Epithelial cell of proximal tubule (primary cell): ENCODE measurements around the gene SQSTM1. TPM values are rescaled to one million over a fixed set of nuclear protein-coding genes. Genes with fewer than 3 reads are reported as not detected.

Experiments used
- DNase-seq: peaks from one replicate; pipeline ENCODE4 v3.0.0-alpha.2; 2011; ENCODE audit warnings: low read depth
- H3K4me3 ChIP-seq: 2 replicates; pipeline ENCODE4 v1.5.1; 2011; ENCODE audit warnings: low read depth, mild to moderate bottlenecking, low read length
- total RNA-seq: library from RNA; depleted of rRNA; stranded (reverse); fragments of >200 nt; gene quantifications from 2 replicates; pipeline ENCODE4 v1.2.3, GENCODE V29; 2015
- TF ChIP-seq, protein P1 (sequence below): conservative IDR thresholded peaks from 2 replicates; pipeline ENCODE4 v1.5.1; 2012; ENCODE audit warnings: low read depth, mild to moderate bottlenecking, low read length

Gene SQSTM1
- total RNA-seq, 1 donor from 2014 or later: 233 TPM

DNA sequence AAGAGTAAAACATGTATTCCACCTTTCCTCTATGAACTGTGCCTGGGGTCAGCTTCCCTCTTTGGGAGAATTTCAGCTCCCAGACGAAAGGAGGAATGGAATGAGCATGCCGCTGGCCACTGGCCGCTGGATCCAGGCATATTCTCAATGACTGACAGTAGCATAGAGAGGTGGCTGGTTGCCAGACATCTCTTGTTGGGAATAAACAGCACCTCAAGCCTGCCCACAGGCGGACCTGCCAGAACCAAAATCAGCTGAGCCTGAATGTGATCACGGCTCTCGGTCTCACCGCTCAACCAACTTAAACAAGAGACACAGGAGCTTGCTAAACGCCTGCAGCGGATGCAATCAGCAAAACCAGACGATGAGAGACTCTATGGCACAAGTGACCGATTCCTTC, 66.4 kb downstream of the SQSTM1 start:
- no peak for DNase-seq
- H3K4me3 ChIP-seq: no peak overlapping the region
- TF ChIP-seq, protein P1, sequence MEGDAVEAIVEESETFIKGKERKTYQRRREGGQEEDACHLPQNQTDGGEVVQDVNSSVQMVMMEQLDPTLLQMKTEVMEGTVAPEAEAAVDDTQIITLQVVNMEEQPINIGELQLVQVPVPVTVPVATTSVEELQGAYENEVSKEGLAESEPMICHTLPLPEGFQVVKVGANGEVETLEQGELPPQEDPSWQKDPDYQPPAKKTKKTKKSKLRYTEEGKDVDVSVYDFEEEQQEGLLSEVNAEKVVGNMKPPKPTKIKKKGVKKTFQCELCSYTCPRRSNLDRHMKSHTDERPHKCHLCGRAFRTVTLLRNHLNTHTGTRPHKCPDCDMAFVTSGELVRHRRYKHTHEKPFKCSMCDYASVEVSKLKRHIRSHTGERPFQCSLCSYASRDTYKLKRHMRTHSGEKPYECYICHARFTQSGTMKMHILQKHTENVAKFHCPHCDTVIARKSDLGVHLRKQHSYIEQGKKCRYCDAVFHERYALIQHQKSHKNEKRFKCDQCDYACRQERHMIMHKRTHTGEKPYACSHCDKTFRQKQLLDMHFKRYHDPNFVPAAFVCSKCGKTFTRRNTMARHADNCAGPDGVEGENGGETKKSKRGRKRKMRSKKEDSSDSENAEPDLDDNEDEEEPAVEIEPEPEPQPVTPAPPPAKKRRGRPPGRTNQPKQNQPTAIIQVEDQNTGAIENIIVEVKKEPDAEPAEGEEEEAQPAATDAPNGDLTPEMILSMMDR: no peak

Other genes starting within 250 kb of the SQSTM1 start
- gene HNRNPH1, start 197.2 kb upstream of the SQSTM1 start, total RNA-seq: 405 and 511 TPM in 2 replicates
- gene CBY3, start 139.9 kb upstream of the SQSTM1 start, total RNA-seq: not detected in 2 replicates
- 390 and 467 TPM in 2 replicates for gene CANX, start 121.9 kb upstream of the SQSTM1 start, total RNA-seq
- gene MAML1, start 88.1 kb upstream of the SQSTM1 start, total RNA-seq: 11.8 and 24.3 TPM in 2 replicates
- 0.94 and 9.1 TPM in 2 replicates for gene LTC4S, start 26.9 kb upstream of the SQSTM1 start, total RNA-seq
- gene MGAT4B, start 14.0 kb upstream of the SQSTM1 start, total RNA-seq: 232 and 278 TPM in 2 replicates
- 8.9 and 22.1 TPM in 2 replicates for gene MRNIP, start 37.9 kb downstream of the SQSTM1 start, total RNA-seq
- gene TBC1D9B, start 87.0 kb downstream of the SQSTM1 start, total RNA-seq: 67.5 and 69.0 TPM in 2 replicates